NCI-H2107 treated with DMSO at 0.1 percent for 48 hours (cell line): ENCODE data around the gene NKIRAS2.
A peak's percentile ranks its signal among the peaks of the same experiment; 100 is the strongest.

Experiments used
- DNase-seq: peaks from one replicate; lab custom pipeline; 2025; ENCODE audit not compliant: unreplicated experiment; lab: John Stamatoyannopoulos, UW

Gene NKIRAS2

DNA sequence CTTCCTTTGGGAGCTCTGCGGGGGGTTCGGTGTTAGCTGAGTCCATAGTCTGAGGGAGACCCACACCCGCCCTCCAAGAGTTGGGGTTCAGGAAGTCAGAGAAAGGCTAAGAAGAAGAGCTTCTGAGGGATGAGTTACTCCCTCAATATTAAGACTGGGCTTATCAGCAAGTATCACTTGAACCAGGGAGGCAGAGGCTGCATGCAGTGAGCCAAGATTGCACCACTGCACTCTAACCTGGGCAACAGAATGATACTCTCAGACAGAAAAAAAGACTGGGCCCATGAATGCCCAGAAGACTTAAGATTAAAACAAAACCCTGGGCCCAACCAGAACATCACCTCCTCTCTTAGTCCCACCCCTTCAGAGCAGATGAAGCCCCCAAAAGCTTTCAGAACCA, 6.0 kb downstream of the NKIRAS2 start:
- DNase-seq = no peak

DNA sequence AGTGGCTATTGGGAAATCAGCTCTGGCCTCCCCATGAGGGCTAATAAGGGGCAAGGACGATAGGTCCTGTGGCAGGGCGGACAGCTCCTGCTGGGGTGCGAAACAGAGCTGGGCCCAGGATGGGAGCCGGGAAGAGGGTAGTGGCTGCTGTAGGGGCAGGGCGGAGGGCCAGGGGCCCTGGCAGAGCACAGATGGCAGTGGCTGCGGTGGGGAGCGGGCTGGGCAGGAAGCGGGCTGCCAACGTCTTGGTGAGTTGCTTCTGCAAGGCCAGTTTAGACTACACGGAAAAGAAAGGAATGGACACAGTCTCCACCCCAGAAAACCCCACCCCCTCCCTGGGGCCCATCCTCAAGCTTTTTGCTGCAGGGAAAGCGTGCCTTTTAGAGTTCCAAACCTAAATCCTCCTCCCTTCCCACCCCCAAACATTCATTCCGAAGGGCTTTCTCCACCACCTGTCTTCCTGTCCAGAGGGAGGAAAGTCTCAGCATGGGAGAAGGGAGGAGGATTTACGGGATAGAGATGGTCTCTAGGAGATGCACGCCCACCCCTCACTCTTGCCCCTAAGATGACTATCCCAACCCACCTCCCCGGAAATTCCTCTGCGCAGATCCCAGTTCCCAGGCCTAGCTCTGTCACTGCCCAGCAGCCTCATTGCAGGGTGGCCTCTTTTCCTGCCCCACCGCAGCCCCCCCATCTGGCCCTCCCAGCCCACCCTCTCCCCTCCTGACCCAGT, 7.1 kb downstream of the NKIRAS2 start:
- no peak for DNase-seq

- no peak for DNase-seq
These were observed 7.7 kb downstream of the NKIRAS2 start for GRCh38 chr17:42027590-42027889.

- DNase-seq = peak; percentile 14
These were observed 8.3 kb downstream of the NKIRAS2 start for GRCh38 chr17:42027961-42028790.

- DNase-seq = no peak
These were observed 8.9 kb downstream of the NKIRAS2 start for GRCh38 chr17:42028791-42029127.

- no peak for DNase-seq
These were observed 11.7 kb downstream of the NKIRAS2 start for GRCh38 chr17:42031584-42031983.

DNA sequence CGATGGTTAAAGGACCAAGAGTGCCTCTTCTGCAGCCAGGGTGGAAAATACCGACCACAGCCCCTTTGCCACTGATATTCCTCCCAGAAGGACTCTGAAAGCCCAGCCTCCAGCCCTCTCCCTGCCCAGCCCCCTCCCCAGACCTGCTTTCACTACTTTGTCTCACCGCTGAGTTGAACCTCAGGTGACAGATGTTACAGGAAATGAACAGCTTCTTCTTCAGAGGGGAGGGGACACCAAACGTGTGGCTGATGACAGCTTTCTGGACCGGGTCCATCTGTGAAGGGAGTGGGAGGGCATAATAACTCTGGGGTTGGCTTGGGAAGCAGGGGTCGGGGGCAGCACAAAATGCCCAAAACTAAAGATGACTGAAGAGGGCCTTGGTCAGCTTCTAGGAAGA, 14.2 kb downstream of the NKIRAS2 start:
- DNase-seq = no peak

DNA sequence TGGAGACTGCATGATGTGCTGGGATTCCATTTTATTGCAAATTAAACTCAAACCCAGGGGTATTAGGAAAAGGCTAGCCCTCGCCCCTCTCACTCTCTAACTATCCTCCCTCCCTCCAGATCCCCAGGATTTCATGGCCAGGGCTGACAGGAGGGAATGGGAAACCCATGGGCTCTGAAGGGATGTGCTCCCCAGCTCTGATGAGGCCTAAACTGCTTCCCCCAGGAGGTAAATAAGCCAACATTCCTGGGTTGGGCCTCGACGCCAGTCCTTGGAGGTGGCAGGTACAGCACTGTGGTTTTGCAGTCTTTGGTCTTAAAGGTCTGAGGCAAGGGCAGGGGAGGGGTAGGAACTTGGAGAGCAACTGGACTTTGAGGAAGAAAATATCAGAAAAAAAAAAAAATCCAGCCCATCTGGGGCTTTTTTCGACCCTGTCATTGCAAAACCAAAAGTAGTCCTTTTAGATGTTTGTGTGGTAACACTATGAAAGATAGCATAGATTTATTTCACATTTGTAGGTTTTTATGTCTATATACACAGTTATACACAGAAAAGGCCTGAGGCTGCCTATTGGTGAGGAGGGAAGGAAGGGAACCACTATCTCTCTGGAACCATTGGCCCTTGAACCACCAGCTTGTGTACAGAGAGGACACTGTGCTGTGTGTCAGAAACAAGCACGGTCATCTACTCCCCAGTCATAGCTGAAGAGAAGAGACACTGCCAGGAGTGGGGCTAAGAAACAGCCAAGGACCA, 18.5 kb downstream of the NKIRAS2 start:
- no peak for DNase-seq

- DNase-seq = no peak
These were observed 20.2 kb downstream of the NKIRAS2 start for GRCh38 chr17:42039794-42040763.

DNA sequence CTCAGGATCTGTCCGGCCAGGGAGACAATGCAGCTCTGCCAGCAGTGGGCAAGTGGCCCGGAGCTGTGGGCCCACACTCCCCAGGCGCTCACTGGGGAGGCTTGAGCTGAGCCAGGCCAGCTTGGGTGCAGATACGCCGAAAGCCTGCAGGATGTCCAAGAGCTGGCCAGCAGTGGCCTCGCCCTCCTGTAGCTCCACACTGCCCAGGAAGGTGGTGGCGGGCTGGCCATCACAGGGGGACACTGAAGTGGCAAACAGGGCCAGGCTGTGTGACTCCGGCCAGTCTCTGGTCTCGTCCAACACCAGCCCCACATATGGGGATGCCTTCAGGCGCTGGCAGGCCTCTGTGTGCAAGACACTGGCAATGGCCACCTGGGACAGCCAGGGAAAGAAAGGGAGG, 20.9 kb downstream of the NKIRAS2 start:
- no peak for DNase-seq

DNA sequence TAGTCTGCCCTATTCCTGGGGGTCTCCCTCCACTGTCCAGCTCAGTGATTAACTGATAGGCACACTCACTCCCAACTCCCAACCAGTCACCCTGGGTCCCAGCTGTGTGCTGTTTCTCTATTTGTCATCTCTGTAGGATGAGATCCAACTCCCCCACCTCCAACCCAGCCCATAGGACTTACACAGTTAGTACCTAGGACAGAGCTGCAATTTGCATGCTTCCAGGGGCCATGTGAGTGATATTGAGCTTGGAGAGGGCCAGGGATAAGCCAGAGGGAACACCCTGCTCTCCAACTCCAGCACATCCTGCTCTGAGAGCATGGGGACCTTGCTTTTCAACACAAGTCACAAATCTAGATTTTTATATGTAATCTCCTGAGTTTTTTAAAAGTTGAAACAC, 21.7 kb downstream of the NKIRAS2 start:
- DNase-seq = no peak

DNA sequence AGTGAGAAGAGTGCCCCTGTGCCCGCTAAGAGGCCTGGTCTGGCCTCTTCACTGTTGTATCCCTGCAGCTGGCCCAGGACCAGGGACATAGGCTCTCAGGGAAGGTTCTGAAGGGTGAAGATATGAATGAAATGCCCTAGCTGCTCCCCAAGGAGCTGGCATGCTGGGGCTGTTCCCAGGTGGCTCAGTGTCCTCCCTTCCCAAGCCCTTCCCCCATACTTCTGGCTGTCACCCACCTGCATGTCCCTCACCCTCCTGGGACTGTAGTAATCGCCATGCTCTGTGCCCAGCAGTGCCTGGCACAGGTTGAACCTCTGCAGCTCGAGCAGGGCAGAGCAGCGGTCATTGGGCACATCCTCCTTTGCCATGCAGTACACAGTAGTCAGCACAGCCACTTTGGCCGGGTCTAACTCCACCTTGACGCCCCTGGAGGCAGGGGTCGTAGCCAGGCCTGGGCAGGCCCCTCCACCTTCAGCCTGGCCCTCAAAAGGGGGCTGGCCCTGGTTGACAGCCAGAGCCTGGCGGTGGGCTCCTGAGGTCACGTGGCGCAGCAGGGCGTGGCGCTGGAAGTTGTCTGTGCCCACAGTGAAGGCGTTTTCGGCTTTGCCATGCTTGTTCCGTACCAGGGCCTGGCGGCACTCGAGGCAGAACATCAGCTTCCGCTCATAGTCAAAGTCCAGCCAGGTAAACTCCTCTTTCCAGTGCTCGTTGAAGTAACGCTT, 22.9 kb downstream of the NKIRAS2 start:
- DNase-seq = no peak

GRCh38 chr17:42045719-42046118, 25.8 kb downstream of the NKIRAS2 start:
- no peak for DNase-seq

- DNase-seq = no peak
These were observed 27.5 kb downstream of the NKIRAS2 start for GRCh38 chr17:42047343-42047742.

DNA sequence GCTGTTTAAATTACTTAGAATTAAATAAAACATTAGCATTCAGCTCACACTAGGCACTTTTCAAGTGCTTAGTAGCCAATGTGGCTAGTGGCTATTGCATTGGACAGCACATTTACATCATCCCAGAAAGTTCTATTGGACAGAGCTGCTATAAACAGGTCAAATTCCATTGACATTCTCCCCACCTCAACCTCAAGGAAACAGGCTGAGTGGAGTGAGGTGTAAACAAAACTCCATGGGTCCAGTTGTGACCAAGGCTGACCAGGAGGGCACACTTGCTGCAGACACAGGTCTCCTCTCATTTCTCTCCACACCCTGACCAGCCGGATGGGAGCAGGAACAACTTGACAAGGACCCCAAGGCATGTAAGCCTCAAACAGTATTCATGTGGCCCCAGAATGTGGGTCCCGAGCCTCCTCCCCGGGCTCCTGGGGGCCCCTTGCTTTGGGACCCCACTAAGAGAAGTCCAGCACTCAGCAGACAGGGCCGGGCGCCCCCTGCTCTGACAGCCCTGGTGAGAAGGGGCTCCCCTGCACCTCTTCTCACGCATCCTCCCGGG, 30.0 kb downstream of the NKIRAS2 start:
- DNase-seq = no peak

- no peak for DNase-seq
These were observed 30.6 kb downstream of the NKIRAS2 start, which contains the start of gene C17orf113 for GRCh38 chr17:42050393-42051012. Gene C17orf113, minus strand, starts transcription at chr17:42050601. Its CDS starts 7,225 bp downstream, at chr17:42043376.

DNA sequence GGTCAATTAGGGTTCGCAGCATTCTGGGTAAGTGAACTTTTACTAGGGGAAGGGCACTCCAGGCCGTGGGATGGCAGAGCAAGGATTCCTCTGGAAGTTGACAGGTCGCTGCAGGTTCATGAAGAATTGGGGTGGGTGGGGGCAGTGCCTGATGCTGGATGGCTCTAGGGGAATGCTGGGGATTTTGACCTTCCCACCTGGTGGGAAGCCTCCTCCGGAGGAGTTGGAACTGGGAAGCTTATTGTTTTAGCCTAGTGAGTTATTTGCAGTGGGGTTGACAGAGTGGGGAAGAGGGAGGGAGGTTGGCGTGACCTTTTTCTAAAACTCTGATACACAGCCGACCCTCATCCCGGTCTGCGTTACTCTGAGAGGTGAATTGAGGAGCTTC, 31.1 kb downstream of the NKIRAS2 start:
- DNase-seq = no peak

DNA sequence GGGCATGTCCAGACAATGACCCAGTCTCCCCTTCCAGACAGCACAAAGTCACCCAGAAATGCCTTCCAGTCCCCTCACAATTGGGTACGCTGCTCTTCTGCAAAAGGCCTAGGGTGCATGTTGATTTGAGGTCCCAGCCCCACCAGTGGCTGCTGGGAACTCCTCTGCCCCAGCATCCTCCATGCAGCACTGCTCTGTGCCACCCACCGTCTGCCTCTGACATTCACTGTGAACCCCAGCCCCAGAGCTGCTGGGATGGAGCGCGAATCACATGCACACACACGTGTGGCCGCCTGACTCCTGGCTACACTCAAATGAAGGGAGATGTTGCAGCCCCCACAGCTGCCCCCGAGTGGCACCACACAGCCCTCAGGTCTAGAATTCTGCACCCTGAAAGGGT, 31.8 kb downstream of the NKIRAS2 start:
- DNase-seq = no peak

DNA sequence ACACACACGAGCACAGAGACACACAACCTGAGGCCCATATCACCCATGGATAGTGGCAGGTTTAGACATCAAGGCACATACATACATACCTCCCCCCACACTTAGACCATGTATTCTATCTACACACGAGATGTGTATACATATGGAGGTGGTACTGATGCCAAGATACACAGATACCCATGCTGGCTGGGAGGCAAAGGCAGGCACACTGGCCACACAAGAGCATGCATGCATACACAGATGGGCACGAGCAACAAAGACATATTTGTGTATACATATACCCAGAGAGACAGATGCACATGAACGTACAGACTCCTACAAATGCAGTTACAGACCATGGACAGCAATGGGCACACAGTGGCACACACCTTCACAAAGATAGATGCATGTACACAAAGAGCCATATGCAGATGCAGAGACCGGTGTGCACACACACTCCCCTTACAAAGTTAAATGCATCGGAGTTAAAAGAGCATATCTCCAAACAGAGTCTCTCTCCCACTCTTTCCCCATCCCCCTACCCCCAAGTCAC, 32.5 kb downstream of the NKIRAS2 start:
- no peak for DNase-seq
